Keratinocyte (primary cell): ENCODE data around the gene WDR93. TPM values are rescaled to one million over a fixed set of nuclear protein-coding genes. Genes with fewer than 3 reads are reported as not detected.

ENCODE experiments used
- DNase-seq: peaks from one replicate; pipeline ENCODE4 v3.0.0-alpha.2; 2011; ENCODE audit warnings: low read depth, missing footprints, low spot score
- FAIRE-seq: peaks from 2 replicates; lab custom pipeline; 2011; peaks lifted over from hg19 to GRCh38; lab: Jason Lieb, UNC
- H2AFZ ChIP-seq: 2 replicates; pipeline ENCODE4 v1.6.0; 2012; ENCODE audit warnings: low read length, control low read depth, inconsistent platforms; ENCODE audit not compliant: control insufficient read depth
- H3K27ac ChIP-seq: 2 replicates; pipeline ENCODE4 v1.5.1; 2011; ENCODE audit warnings: low read length; ENCODE audit not compliant: control insufficient read depth, insufficient read depth
- H3K27me3 ChIP-seq: 3 replicates; pipeline ENCODE4 v1.6.0; 2011; ENCODE audit warnings: low read length; ENCODE audit not compliant: control insufficient read depth, insufficient read depth; ENCODE audit errors: extremely low read depth
- H3K36me3 ChIP-seq, 2 experiments: 2 replicates in 1 of 2; 3 replicates in 1 of 2; pipeline ENCODE4 v1.5.1; 2011; ENCODE audit warnings: low read length in 2 of 2, mild to moderate bottlenecking in 1 of 2; ENCODE audit not compliant: control insufficient read depth in 2 of 2, insufficient read depth in 2 of 2; ENCODE audit errors: extremely low read depth in 1 of 2
- H3K4me1 ChIP-seq: 3 replicates; pipeline ENCODE4 v1.5.1; 2011; ENCODE audit warnings: low read length; ENCODE audit not compliant: control insufficient read depth, insufficient read depth; ENCODE audit errors: extremely low read depth
- H3K4me2 ChIP-seq: 3 replicates; pipeline ENCODE4 v1.6.0; 2011; ENCODE audit warnings: low read depth, low read length; ENCODE audit not compliant: control insufficient read depth, insufficient read depth; ENCODE audit errors: extremely low read depth
- H3K4me3 ChIP-seq, 3 experiments: fragments of 200-600 bp in 1 of 3; sonication (generic) in 1 of 3; 2 replicates in 2 of 3; 3 replicates in 1 of 3; pipeline ENCODE4 v1.5.1; 2011 to 2016; ENCODE audit warnings: low read length in 3 of 3, mild to moderate bottlenecking in 3 of 3, control low read depth in 2 of 3, inconsistent platforms in 1 of 3, low read depth in 1 of 3, mixed read lengths in 1 of 3, mixed run types in 1 of 3, moderate library complexity in 1 of 3; ENCODE audit not compliant: control insufficient read depth in 2 of 3, insufficient read depth in 2 of 3; ENCODE audit errors: extremely low read depth in 1 of 3
- H3K79me2 ChIP-seq: 2 replicates; pipeline ENCODE4 v1.6.0; 2012; ENCODE audit warnings: low read length; ENCODE audit not compliant: control insufficient read depth, insufficient read depth
- H3K9ac ChIP-seq: 3 replicates; pipeline ENCODE4 v1.6.0; 2011; ENCODE audit warnings: low read length; ENCODE audit not compliant: control insufficient read depth, insufficient read depth; ENCODE audit errors: extremely low read depth
- H3K9me1 ChIP-seq: 3 replicates; pipeline ENCODE4 v1.6.0; 2011; ENCODE audit warnings: low read length; ENCODE audit not compliant: control insufficient read depth, insufficient read depth; ENCODE audit errors: extremely low read depth
- H3K9me3 ChIP-seq: 2 replicates; pipeline ENCODE4 v1.5.1; 2012; ENCODE audit warnings: low read depth, low read length; ENCODE audit not compliant: control insufficient read depth
- H4K20me1 ChIP-seq: 3 replicates; pipeline ENCODE4 v1.6.0; 2011; ENCODE audit warnings: low read length; ENCODE audit not compliant: control insufficient read depth, insufficient read depth; ENCODE audit errors: extremely low read depth
- EZH2 ChIP-seq: IDR thresholded peaks from one replicate; pipeline ENCODE4 v1.6.1; 2012; ENCODE audit warnings: inconsistent platforms, mild to moderate bottlenecking, low read length, moderate library complexity
- dilution Hi-C: fragments of 300-500 bp; cut with MboI; formaldehyde crosslinking; loops from one replicate; pipeline ENCODE4 v1.7.0; 2020; ENCODE audit warnings: low sequenced_read_pairs; ENCODE audit not compliant: extremely low pct_ligation_motif_present
- polyA plus RNA-seq, 5 experiments: library from polyadenylated mRNA; depleted of rRNA in 3 of 5; stranded (reverse) in 3 of 5; stranded (forward) in 1 of 5; unstranded in 1 of 5; fragments of >200 nt; gene quantifications; 1 replicate in 1 of 5; 2 replicates in 3 of 5; 3 replicates in 1 of 5; pipeline versions ENCODE4 v1.2.1 to v1.2.3, GENCODE V29; 2011 to 2012; ENCODE audit warnings: missing spikeins in 2 of 5, low read depth in 1 of 5, low replicate concordance in 1 of 5
- TF ChIP-seq, protein P1 (sequence below), 3 experiments: IDR thresholded peaks in 1 of 3; conservative IDR thresholded peaks in 1 of 3; optimal IDR thresholded peaks in 1 of 3; 2 replicates in 2 of 3; 3 replicates in 1 of 3; pipeline versions ENCODE3 to v1.5.1; 2011; ENCODE audit warnings: low read length in 3 of 3, mild to moderate bottlenecking in 3 of 3, moderate library complexity in 2 of 3, control low read depth in 1 of 3, inconsistent platforms in 1 of 3; ENCODE audit not compliant: insufficient read depth in 2 of 3; ENCODE audit errors: extremely low read depth in 1 of 3

Gene WDR93
- polyA plus RNA-seq, 1 donor (not counting 4 experiments of a cell fraction or from before 2014, with no cell fraction given) = 0.05 TPM

DNA sequence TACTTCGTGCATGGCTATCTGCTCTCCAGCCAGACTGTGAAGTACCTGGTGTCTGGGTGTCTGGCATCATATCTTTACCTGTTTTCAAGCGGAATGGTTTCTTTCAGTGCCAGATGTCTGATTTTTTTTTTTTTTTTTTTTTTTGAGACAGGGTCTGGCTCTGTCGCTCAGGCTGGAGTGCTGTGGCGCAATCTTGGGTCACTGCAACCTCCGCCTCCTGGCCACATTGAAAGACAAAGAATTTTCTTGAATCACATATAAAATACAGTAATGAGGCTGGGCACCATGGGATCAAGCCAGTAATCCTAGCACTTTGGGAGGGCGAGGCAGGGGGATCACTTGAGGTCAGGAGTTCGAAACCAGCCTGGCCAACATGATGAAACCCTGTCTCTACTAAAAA is 63.2 kb downstream of the WDR93 start:
- Histone ChIP-seq H2AFZ (no peak overlapping the region), H3K4me2 (no peak overlapping the region), H3K4me1 (peaks cover 4% of the 10 kb centered on the region), H3K27ac (no peak overlapping the region), H3K36me3 (no peaks in the 10 kb centered on the region), H3K79me2 (no peaks in the 10 kb centered on the region), H3K9me1 (no peaks in the 10 kb centered on the region), H3K27me3 (peaks cover 7% of the 10 kb centered on the region), H3K4me3 (no peak overlapping the region), H3K9me3 (no peaks in the 10 kb centered on the region), H3K9ac (no peak overlapping the region), H4K20me1 (no peaks in the 10 kb centered on the region)
- dilution Hi-C loops = loop anchor here (25.0 kb wide), 1 partner anchor 108 kb away; no protein-coding TSS in a partner anchor
- FAIRE-seq (no peak), DNase-seq (no peak)
- TF ChIP-seq EZH2 = no peak
- TF ChIP-seq, protein P1, sequence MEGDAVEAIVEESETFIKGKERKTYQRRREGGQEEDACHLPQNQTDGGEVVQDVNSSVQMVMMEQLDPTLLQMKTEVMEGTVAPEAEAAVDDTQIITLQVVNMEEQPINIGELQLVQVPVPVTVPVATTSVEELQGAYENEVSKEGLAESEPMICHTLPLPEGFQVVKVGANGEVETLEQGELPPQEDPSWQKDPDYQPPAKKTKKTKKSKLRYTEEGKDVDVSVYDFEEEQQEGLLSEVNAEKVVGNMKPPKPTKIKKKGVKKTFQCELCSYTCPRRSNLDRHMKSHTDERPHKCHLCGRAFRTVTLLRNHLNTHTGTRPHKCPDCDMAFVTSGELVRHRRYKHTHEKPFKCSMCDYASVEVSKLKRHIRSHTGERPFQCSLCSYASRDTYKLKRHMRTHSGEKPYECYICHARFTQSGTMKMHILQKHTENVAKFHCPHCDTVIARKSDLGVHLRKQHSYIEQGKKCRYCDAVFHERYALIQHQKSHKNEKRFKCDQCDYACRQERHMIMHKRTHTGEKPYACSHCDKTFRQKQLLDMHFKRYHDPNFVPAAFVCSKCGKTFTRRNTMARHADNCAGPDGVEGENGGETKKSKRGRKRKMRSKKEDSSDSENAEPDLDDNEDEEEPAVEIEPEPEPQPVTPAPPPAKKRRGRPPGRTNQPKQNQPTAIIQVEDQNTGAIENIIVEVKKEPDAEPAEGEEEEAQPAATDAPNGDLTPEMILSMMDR (optimal IDR thresholded peaks at IDR 0.05 in 1 of 3, IDR thresholded peaks at IDR 0.05 in 1 of 3, conservative IDR thresholded peaks at IDR 0.05 in 1 of 3; ENCODE audit: extremely low read depth in 1 of 3, insufficient read depth in 2 of 3, low read length in 3 of 3) = no peak

DNA sequence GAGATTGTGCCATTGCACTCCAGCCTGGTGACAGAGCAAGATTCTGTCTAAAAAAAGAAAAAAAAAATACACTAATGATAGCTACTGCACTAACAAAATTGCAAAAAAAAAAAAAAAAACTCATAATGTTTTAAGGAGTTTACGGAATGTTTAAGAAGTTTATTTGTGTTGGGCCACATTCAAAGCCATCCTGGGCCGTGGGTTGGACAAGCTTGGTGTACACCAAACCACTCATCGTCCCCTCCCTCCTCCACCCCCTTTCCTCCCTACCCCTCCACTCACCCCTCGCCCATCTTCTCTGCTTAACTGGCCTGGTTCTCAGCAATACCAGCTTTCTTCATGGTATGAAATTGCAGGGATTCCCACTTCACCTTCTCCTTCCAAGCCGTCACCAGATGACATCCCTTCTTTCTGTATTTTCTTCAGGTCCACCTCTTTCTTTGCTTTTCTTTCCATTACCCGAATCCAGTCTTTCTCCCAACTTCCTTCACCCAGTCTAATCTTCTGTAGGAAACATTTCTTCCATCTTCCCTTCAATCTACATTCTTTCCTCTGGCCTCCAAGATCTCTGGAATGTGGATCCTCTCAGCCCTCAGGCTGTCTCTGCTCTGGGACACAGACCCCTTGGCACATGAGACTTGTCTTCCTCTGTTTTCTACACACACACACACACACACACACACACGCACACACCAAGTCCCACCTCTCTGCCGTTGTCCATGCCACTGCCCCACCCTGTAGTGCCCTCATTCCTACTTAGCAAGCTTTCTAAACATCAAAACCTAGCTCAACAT is 63.9 kb downstream of the WDR93 start:
- H3K4me1 ChIP-seq = peaks cover 4% of the 10 kb centered on the region
- no peak overlapping the region for H3K27ac ChIP-seq
- no peaks in the 10 kb centered on the region for H3K9me3 ChIP-seq
- DNase-seq (no peak), FAIRE-seq (peak; percentile 23)
- no peak for TF ChIP-seq EZH2
- TF ChIP-seq, protein P1 (optimal IDR thresholded peaks at IDR 0.05 in 1 of 3, IDR thresholded peaks at IDR 0.05 in 1 of 3, conservative IDR thresholded peaks at IDR 0.05 in 1 of 3; ENCODE audit: extremely low read depth in 1 of 3, insufficient read depth in 2 of 3, low read length in 3 of 3) = no peak
- H3K9ac ChIP-seq = no peak overlapping the region
- no peaks in the 10 kb centered on the region for H3K36me3 ChIP-seq
- H3K27me3 ChIP-seq = peaks cover 7% of the 10 kb centered on the region
- H3K79me2 ChIP-seq = no peaks in the 10 kb centered on the region
- H2AFZ ChIP-seq = no peak overlapping the region
- no peaks in the 10 kb centered on the region for H4K20me1 ChIP-seq
- dilution Hi-C loops = loop anchor here (25.0 kb wide), 1 partner anchor 108 kb away; no protein-coding TSS in a partner anchor
- no peaks in the 10 kb centered on the region for H3K9me1 ChIP-seq
- H3K4me2 ChIP-seq = no peak overlapping the region
- no peak overlapping the region for H3K4me3 ChIP-seq
